ENCODE measurements around the gene MLEC. TPM values are rescaled to one million over a fixed set of nuclear protein-coding genes. Genes with fewer than 3 reads are reported as not detected.

MLEC gene
- polyA plus RNA-seq, 2 of the 4 experiments (the other 2 are of a cell fraction) = 89.1 to 117 TPM

DNA sequence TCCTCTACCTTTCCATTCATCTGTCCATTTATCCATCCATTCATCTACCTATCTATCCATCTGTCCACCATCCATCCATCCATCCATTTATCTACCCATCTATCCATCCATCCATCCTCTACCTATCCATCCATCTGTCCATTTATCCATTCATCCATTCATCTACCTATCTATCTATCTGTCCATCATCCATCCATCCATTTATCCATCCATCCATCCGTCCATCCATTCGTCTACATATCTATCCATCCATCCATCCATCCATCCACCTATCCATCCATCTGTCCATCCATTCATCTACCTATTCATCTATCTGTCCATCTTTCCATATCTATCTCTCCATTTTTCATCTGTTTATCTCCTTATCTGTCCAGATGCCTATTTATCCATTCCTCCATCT is 25.5 kb upstream of the MLEC start:
- POLR2A ChIA-PET = no interaction called here

DNA sequence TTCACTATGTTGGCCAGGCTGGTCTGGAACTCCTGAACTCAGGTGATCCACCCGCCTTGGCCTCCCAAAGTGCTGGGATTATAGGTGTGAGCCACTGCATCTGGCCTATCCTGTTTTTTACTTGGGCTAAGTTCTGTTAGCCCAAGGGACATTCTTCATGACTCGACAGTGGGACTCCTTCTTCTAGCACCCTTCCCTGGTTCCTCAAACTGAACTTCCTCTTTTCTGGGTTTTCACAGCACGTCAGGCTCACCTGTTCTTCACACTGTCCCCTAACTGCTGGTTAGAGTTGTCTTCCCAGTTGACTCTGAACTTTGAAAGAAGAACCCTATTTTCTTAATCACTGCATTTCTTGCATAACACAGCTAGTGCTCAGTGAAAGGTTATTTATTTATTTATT is 24.1 kb upstream of the MLEC start:
- DNase-seq (ENCODE audit: low read depth in 1 of 2, low spot score in 1 of 2) (no peak), ATAC-seq (no peak), FAIRE-seq (no peak)
- Histone ChIP-seq H3K4me2 (no peak overlapping the region), H3K9me3 (no peaks in the 10 kb centered on the region), H3K4me3 (no peak overlapping the region), H3K27ac (no peak overlapping the region), H3K4me1 (no peaks in the 10 kb centered on the region)
- TF ChIP-seq JUN (IDR thresholded peaks at IDR 0.05) = no peak
- TF ChIP-seq SREBF2 (IDR thresholded peaks at IDR 0.05) = no peak
- TF ChIP-seq, protein P1, sequence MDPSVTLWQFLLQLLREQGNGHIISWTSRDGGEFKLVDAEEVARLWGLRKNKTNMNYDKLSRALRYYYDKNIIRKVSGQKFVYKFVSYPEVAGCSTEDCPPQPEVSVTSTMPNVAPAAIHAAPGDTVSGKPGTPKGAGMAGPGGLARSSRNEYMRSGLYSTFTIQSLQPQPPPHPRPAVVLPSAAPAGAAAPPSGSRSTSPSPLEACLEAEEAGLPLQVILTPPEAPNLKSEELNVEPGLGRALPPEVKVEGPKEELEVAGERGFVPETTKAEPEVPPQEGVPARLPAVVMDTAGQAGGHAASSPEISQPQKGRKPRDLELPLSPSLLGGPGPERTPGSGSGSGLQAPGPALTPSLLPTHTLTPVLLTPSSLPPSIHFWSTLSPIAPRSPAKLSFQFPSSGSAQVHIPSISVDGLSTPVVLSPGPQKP (IDR thresholded peaks at IDR 0.05; ENCODE audit: low read depth, low read length) = no peak
- TF ChIP-seq NR3C1 (IDR thresholded peaks at IDR 0.05) = no peak
- WGBS (ENCODE audit: missing lambda C conversion rate) = 65% methylated on average over 3 of the region's 3 CpGs
- ChIA-PET POLR2A (no interaction called here), CTCF (interaction anchor here (0.7 to 3.1 kb wide), 3 partner anchors 12 to 72 kb away, joined by 3 to 26 read pairs (median 3); no protein-coding TSS in a partner anchor)

More for the DNA sequence above, 25.5 kb upstream of the MLEC start:
- ATAC-seq (no peak), FAIRE-seq (no peak), DNase-seq (ENCODE audit: low read depth in 1 of 2, low spot score in 1 of 2) (no peak)
- Histone ChIP-seq H3K27ac (no peak overlapping the region), H3K4me1 (no peaks in the 10 kb centered on the region), H3K4me3 (no peak overlapping the region), H3K4me2 (no peak overlapping the region), H3K9me3 (no peaks in the 10 kb centered on the region)
- no peak for TF ChIP-seq EHF (CRISPR knock-in tag; IDR thresholded peaks at IDR 0.05)
- TF ChIP-seq HEYL (CRISPR knock-in tag; IDR thresholded peaks at IDR 0.05) = no peak
- no peak for TF ChIP-seq SREBF2 (IDR thresholded peaks at IDR 0.05)
- TF ChIP-seq, protein P2, sequence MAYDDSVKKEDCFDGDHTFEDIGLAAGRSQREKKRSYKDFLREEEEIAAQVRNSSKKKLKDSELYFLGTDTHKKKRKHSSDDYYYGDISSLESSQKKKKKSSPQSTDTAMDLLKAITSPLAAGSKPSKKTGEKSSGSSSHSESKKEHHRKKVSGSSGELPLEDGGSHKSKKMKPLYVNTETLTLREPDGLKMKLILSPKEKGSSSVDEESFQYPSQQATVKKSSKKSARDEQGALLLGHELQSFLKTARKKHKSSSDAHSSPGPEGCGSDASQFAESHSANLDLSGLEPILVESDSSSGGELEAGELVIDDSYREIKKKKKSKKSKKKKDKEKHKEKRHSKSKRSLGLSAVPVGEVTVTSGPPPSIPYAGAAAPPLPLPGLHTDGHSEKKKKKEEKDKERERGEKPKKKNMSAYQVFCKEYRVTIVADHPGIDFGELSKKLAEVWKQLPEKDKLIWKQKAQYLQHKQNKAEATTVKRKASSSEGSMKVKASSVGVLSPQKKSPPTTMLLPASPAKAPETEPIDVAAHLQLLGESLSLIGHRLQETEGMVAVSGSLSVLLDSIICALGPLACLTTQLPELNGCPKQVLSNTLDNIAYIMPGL (CRISPR knock-in tag; IDR thresholded peaks at IDR 0.05; ENCODE audit: borderline replicate concordance) = no peak
- TF ChIP-seq CHD2 (IDR thresholded peaks at IDR 0.05; ENCODE audit: low read length, partially characterized antibody) = no peak
- TF ChIP-seq, protein P3, sequence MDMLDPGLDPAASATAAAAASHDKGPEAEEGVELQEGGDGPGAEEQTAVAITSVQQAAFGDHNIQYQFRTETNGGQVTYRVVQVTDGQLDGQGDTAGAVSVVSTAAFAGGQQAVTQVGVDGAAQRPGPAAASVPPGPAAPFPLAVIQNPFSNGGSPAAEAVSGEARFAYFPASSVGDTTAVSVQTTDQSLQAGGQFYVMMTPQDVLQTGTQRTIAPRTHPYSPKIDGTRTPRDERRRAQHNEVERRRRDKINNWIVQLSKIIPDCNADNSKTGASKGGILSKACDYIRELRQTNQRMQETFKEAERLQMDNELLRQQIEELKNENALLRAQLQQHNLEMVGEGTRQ (IDR thresholded peaks at IDR 0.05) = no peak
- no peak for TF ChIP-seq FOXS1 (CRISPR knock-in tag; IDR thresholded peaks at IDR 0.05)
- TF ChIP-seq, protein P4, sequence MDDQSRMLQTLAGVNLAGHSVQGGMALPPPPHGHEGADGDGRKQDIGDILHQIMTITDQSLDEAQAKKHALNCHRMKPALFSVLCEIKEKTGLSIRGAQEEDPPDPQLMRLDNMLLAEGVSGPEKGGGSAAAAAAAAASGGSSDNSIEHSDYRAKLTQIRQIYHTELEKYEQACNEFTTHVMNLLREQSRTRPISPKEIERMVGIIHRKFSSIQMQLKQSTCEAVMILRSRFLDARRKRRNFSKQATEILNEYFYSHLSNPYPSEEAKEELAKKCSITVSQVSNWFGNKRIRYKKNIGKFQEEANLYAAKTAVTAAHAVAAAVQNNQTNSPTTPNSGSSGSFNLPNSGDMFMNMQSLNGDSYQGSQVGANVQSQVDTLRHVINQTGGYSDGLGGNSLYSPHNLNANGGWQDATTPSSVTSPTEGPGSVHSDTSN (IDR thresholded peaks at IDR 0.05) = no peak
- no peak for TF ChIP-seq RFX5 (IDR thresholded peaks at IDR 0.05)
- no peak for TF ChIP-seq FOSB (CRISPR knock-in tag; IDR thresholded peaks at IDR 0.05)
- TF ChIP-seq, protein P5, sequence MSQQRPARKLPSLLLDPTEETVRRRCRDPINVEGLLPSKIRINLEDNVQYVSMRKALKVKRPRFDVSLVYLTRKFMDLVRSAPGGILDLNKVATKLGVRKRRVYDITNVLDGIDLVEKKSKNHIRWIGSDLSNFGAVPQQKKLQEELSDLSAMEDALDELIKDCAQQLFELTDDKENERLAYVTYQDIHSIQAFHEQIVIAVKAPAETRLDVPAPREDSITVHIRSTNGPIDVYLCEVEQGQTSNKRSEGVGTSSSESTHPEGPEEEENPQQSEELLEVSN (IDR thresholded peaks at IDR 0.05; ENCODE audit: borderline replicate concordance, low read depth) = no peak
- no peak for TF ChIP-seq HOXB5 (CRISPR knock-in tag; IDR thresholded peaks at IDR 0.05)
- no peak for TF ChIP-seq RCOR1 (IDR thresholded peaks at IDR 0.05; ENCODE audit: low read depth, low read length)
- no peak for TF ChIP-seq HOXB13 (CRISPR knock-in tag; IDR thresholded peaks at IDR 0.05; ENCODE audit: low read depth)
- no peak for TF ChIP-seq NFE2L2 (conservative IDR thresholded peaks at IDR 0.05; ENCODE audit: low read length)
- TF ChIP-seq, protein P6, sequence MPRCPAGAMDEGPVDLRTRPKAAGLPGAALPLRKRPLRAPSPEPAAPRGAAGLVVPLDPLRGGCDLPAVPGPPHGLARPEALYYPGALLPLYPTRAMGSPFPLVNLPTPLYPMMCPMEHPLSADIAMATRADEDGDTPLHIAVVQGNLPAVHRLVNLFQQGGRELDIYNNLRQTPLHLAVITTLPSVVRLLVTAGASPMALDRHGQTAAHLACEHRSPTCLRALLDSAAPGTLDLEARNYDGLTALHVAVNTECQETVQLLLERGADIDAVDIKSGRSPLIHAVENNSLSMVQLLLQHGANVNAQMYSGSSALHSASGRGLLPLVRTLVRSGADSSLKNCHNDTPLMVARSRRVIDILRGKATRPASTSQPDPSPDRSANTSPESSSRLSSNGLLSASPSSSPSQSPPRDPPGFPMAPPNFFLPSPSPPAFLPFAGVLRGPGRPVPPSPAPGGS (IDR thresholded peaks at IDR 0.05) = no peak
- no peak for TF ChIP-seq CBX8 (IDR thresholded peaks at IDR 0.05)
- TF ChIP-seq PHF8 (IDR thresholded peaks at IDR 0.05; ENCODE audit: borderline replicate concordance, low read depth) = no peak
- WGBS (ENCODE audit: missing lambda C conversion rate) = 11% methylated on average over 2 of the region's 2 CpGs
- CTCF ChIA-PET = interaction anchor here (1.0 to 4.9 kb wide), 3 partner anchors 13 to 48 kb away, joined by 3 to 95 read pairs (median 4); no protein-coding TSS in a partner anchor
